Transverse colon (tissue), 4 donors: Measurements from ENCODE around the gene PRKACB. TPM values are rescaled to one million over a fixed set of nuclear protein-coding genes. Genes with fewer than 3 reads are reported as not detected.

Source experiments
- DNase-seq: peaks from one replicate; pipeline ENCODE4 v3.0.0-alpha.2; 2019
- H3K27ac ChIP-seq, 4 donors: fragments of 200-600 bp; sonication (generic); 2 replicates each; pipeline ENCODE4 v1.5.1; 2016 to 2018; ENCODE audit warnings: inconsistent platforms in 4 of 4
- H3K27me3 ChIP-seq: fragments of 200-600 bp; sonication (generic); 2 replicates; pipeline ENCODE4 v1.5.1; 2017; ENCODE audit warnings: inconsistent platforms
- H3K36me3 ChIP-seq, 4 donors: fragments of 200-600 bp; sonication (generic); 2 replicates each; pipeline ENCODE4 v1.5.1; 2017 to 2019; ENCODE audit warnings: inconsistent platforms in 4 of 4
- H3K4me1 ChIP-seq, 4 donors: fragments of 200-600 bp; sonication (generic); 2 replicates each; pipeline ENCODE4 v1.5.1; 2017 to 2020; ENCODE audit warnings: inconsistent platforms in 4 of 4
- H3K4me3 ChIP-seq, 4 donors: fragments of 200-600 bp; sonication (generic); 1 replicate in 1 of 4; 2 replicates in 3 of 4; pipeline versions ENCODE4 v1.5.1 to v1.6.1; 2017 to 2019; ENCODE audit warnings: inconsistent platforms in 4 of 4
- H3K9me3 ChIP-seq, 2 donors: fragments of 200-600 bp; sonication (generic); 2 replicates each; pipeline ENCODE4 v1.5.1; 2017 to 2019; ENCODE audit warnings: inconsistent platforms in 2 of 2
- CTCF ChIP-seq, 5 experiments: fragments of 200-600 bp in 3 of 5; fragments of 450-650 bp in 2 of 5; sonication (generic) in 3 of 5; IDR thresholded peaks; 1 replicate in 2 of 5; 2 replicates in 3 of 5; pipeline ENCODE4 v1.5.1; 2016 to 2017; ENCODE audit warnings: antibody characterized with exemption in 5 of 5, inconsistent platforms in 3 of 5, mild to moderate bottlenecking in 2 of 5, moderate library complexity in 1 of 5
- EP300 ChIP-seq: sonication (generic); formaldehyde crosslinking; IDR thresholded peaks from one replicate; pipeline ENCODE4 v1.6.1; 2017; ENCODE audit warnings: antibody characterized with exemption, low read depth
- POLR2A ChIP-seq: fragments of 450-650 bp; IDR thresholded peaks from one replicate; pipeline ENCODE4 v1.6.1; 2016; ENCODE audit warnings: antibody characterized with exemption, mild to moderate bottlenecking, moderate library complexity
- POLR2AphosphoS5 ChIP-seq, 3 donors: sonication (generic); formaldehyde crosslinking; IDR thresholded peaks; one replicate each; pipeline ENCODE4 v1.6.1; 2016; ENCODE audit warnings: antibody characterized with exemption in 3 of 3
- WGBS, 2 donors: methylation state at CpG; one replicate each; pipeline ENCODE4 v1.1.5; 2018; ENCODE audit warnings: low coverage in 1 of 2; 5-methylcytosine and 5-hydroxymethylcytosine counted together
- in situ Hi-C, 4 donors: fragments of 200-750 bp; cut with MboI; loops; one replicate each; pipeline versions ENCODE4 v1.15.0 to v1.15.1; 2017; ENCODE audit warnings: low sequenced_read_pairs in 3 of 4, low pct_ligation_motif_present in 1 of 4, low pct_unique_long_range_greater_than_20kb in 1 of 4
- intact Hi-C: fragments of 100-400 bp; cut with DNase I; formaldehyde crosslinking; loops from one replicate; pipeline ENCODE4 v1.15.1; 2023; ENCODE audit warnings: low total_unique reads
- total RNA-seq, 4 donors: library from RNA; depleted of rRNA; stranded (reverse); fragments of >200 nt; gene quantifications; one replicate each; pipeline ENCODE4 v1.1.0, GENCODE V29; 2016

PRKACB gene
- total RNA-seq, 4 donors from 2014 or later, result 34.6 to 115 (median 79.2) TPM

GRCh38 chr1:84181350-84182005, 37.4 kb downstream of the PRKACB start:
- no peaks in the 10 kb centered on the region for H3K27me3 ChIP-seq
- no peaks in the 10 kb centered on the region for H3K4me1 ChIP-seq
- TF ChIP-seq CTCF (IDR thresholded peaks at IDR 0.05) (no peak), POLR2AphosphoS5 (IDR thresholded peaks at IDR 0.05) (no peak), POLR2A (no peak), EP300 (no peak)
- in situ Hi-C loops (no loop called here), intact Hi-C loops (no loop called here)
- H3K9me3 ChIP-seq, result no peaks in the 10 kb centered on the region
- no peak overlapping the region for H3K4me3 ChIP-seq
- no peak overlapping the region for H3K27ac ChIP-seq
- no peak for DNase-seq
- peaks cover 0 to 39% (median 19%) of the 10 kb centered on the region in 4 donors for H3K36me3 ChIP-seq

- WGBS, 2 donors, result 98 to 100% methylated on average over 1 of the region's 1 CpG
Measured at GRCh38 chr1:84190455-84190854, 46.4 kb downstream of the PRKACB start.

GRCh38 chr1:84192681-84193080, 48.6 kb downstream of the PRKACB start:
- H3K27me3 ChIP-seq, result no peaks in the 10 kb centered on the region
- H3K36me3 ChIP-seq, result peaks cover 0 to 76% (median 19%) of the 10 kb centered on the region in 4 donors
- WGBS, 2 donors, result 77 to 95% methylated on average over 3 of the region's 3 CpGs
- no peak overlapping the region for H3K27ac ChIP-seq
- no peaks in the 10 kb centered on the region for H3K4me1 ChIP-seq
- H3K4me3 ChIP-seq, result no peak overlapping the region
- peaks cover 23% of the 10 kb centered on the region in 2 donors for H3K9me3 ChIP-seq
- intact Hi-C loops (no loop called here), in situ Hi-C loops (no loop called here)
- no peak for DNase-seq
- TF ChIP-seq POLR2AphosphoS5 (IDR thresholded peaks at IDR 0.05) (no peak), EP300 (no peak), CTCF (IDR thresholded peaks at IDR 0.05) (no peak), POLR2A (no peak)

More at GRCh38 chr1:84190455-84190854, 46.4 kb downstream of the PRKACB start:
- in situ Hi-C loops, result no loop called here
- H3K4me3 ChIP-seq, result no peak overlapping the region
- H3K36me3 ChIP-seq, result peaks cover 0 to 71% (median 20%) of the 10 kb centered on the region in 4 donors
- no peak for DNase-seq
- peaks cover 23% of the 10 kb centered on the region in 2 donors for H3K9me3 ChIP-seq
- H3K27me3 ChIP-seq, result no peaks in the 10 kb centered on the region
- H3K4me1 ChIP-seq, result no peaks in the 10 kb centered on the region
- TF ChIP-seq POLR2A (no peak), POLR2AphosphoS5 (IDR thresholded peaks at IDR 0.05) (no peak), EP300 (no peak), CTCF (IDR thresholded peaks at IDR 0.05) (no peak)
- H3K27ac ChIP-seq, result no peak overlapping the region
- intact Hi-C loops, result no loop called here

GRCh38 chr1:84198832-84199231, 54.8 kb downstream of the PRKACB start:
- 92 to 97% methylated on average over 6 of the region's 6 CpGs for WGBS, 2 donors
- in situ Hi-C loops (no loop called here), intact Hi-C loops (no loop called here)

More at GRCh38 chr1:84198832-84199231, 54.8 kb downstream of the PRKACB start:
- Histone ChIP-seq H3K4me3 (no peak overlapping the region), H3K4me1 (no peaks in the 10 kb centered on the region), H3K27ac (no peak overlapping the region), H3K36me3 (peaks cover 0 to 54% (median 6%) of the 10 kb centered on the region in 4 donors), H3K9me3 (peaks cover 0 to under 1% of the 10 kb centered on the region in 2 donors), H3K27me3 (no peaks in the 10 kb centered on the region)
- TF ChIP-seq POLR2A (no peak), CTCF (IDR thresholded peaks at IDR 0.05) (no peak), POLR2AphosphoS5 (IDR thresholded peaks at IDR 0.05) (no peak), EP300 (no peak)
- no peak for DNase-seq
